B cell (primary cell): ENCODE results near the gene SOHLH2. TPM values are rescaled to one million over a fixed set of nuclear protein-coding genes. Genes with fewer than 3 reads are reported as not detected.

Experiments
- ATAC-seq: fragments of 200-7000 bp; cut with Tn5 transposase; one replicate; pipeline ENCODE4 v1.10.0; 2021; ENCODE audit warnings: low read depth, mild to moderate bottlenecking, moderate number of reproducible peaks, moderate library complexity
- CTCF ChIA-PET: fragments of 350-600 bp; sonication (Branson Sonifier 250); formaldehyde crosslinking; loops from one replicate; lab custom pipeline; 2021; ENCODE audit warnings: antibody characterized with exemption, inconsistent platforms; lab: Charles Lee
- POLR2A ChIA-PET: fragments of 350-600 bp; sonication (Branson Sonifier 250); formaldehyde crosslinking; loops from one replicate; lab custom pipeline; 2021; ENCODE audit warnings: antibody characterized with exemption; lab: Charles Lee
- DNase-seq: peaks from one replicate; pipeline ENCODE4 v3.0.0; 2013
- H2AFZ ChIP-seq: 2 replicates; pipeline ENCODE4 v1.6.1; 2012; ENCODE audit warnings: mild to moderate bottlenecking, low read depth, low read length; ENCODE audit not compliant: insufficient read depth, poor library complexity, severe bottlenecking
- H3K27ac ChIP-seq, 2 donors: 1 replicate in 1 of 2; 2 replicates in 1 of 2; pipeline ENCODE4 v1.5.1; 2012 to 2013; ENCODE audit warnings: low read length in 2 of 2, mild to moderate bottlenecking in 2 of 2, moderate library complexity in 1 of 2
- H3K27me3 ChIP-seq, 4 experiments: fragments of 200-600 bp in 1 of 4; sonication (generic) in 1 of 4; replicated peaks in 1 of 4; 1 replicate in 2 of 4; 2 replicates in 2 of 4; pipeline versions ENCODE4 v1.6.1 to v1.7.0; 2013 to 2016; ENCODE audit warnings: low read length in 3 of 4, mild to moderate bottlenecking in 2 of 4, mixed read lengths in 1 of 4, moderate library complexity in 1 of 4; ENCODE audit not compliant: insufficient read depth in 4 of 4, control insufficient read depth in 3 of 4; ENCODE audit errors: control extremely low read depth in 1 of 4
- H3K36me3 ChIP-seq, 2 experiments: replicated peaks in 1 of 2; 1 replicate in 1 of 2; 2 replicates in 1 of 2; pipeline versions ENCODE4 v1.6.1 to v1.7.1; 2013; ENCODE audit warnings: low read length in 1 of 2; ENCODE audit not compliant: insufficient read depth in 2 of 2, control insufficient read depth in 1 of 2; ENCODE audit errors: control extremely low read depth in 1 of 2, extremely low read depth in 1 of 2
- H3K4me1 ChIP-seq, 2 donors: fragments of 200-600 bp in 1 of 2; sonication (generic) in 1 of 2; 1 replicate in 1 of 2; 2 replicates in 1 of 2; pipeline versions ENCODE4 v1.5.1 to v1.6.1; 2013 to 2017; ENCODE audit warnings: low read length in 2 of 2; ENCODE audit not compliant: control insufficient read depth in 2 of 2, insufficient read depth in 2 of 2
- H3K4me2 ChIP-seq: replicated peaks from 2 replicates; pipeline ENCODE3; 2012; ENCODE audit warnings: mild to moderate bottlenecking, low read depth, low read length; ENCODE audit not compliant: poor library complexity, severe bottlenecking
- H3K4me3 ChIP-seq, 5 experiments: fragments of 200-600 bp in 1 of 5; sonication (generic) in 1 of 5; 1 replicate in 3 of 5; 2 replicates in 2 of 5; pipeline versions ENCODE4 v1.5.1 to v1.7.0; 2011 to 2016; ENCODE audit warnings: low read length in 4 of 5, mild to moderate bottlenecking in 4 of 5, low read depth in 2 of 5, control low read depth in 1 of 5, moderate library complexity in 1 of 5; ENCODE audit not compliant: insufficient read depth in 1 of 5; ENCODE audit errors: control extremely low read depth in 1 of 5, extremely low read depth in 1 of 5
- H3K79me2 ChIP-seq: fragments of 200-600 bp; sonication (generic); one replicate; pipeline ENCODE4 v1.6.0; 2016; ENCODE audit warnings: low read length; ENCODE audit not compliant: control insufficient read depth, insufficient read depth
- H3K9ac ChIP-seq: fragments of 200-600 bp; sonication (generic); 2 replicates; pipeline ENCODE4 v1.6.1; 2017; ENCODE audit warnings: mild to moderate bottlenecking, low read length, moderate library complexity
- H3K9me3 ChIP-seq, 3 donors: one replicate each; pipeline versions ENCODE4 v1.6.1 to v1.7.1; 2013; ENCODE audit warnings: low read length in 2 of 3; ENCODE audit not compliant: control insufficient read depth in 2 of 3, insufficient read depth in 1 of 3; ENCODE audit errors: control extremely low read depth in 1 of 3
- H4K20me1 ChIP-seq: 2 replicates; pipeline ENCODE4 v1.6.0; 2012; ENCODE audit warnings: mild to moderate bottlenecking, low read length; ENCODE audit not compliant: insufficient read depth, control insufficient read depth, poor library complexity, severe bottlenecking
- H3K27ac Mint-ChIP-seq: one replicate; pipeline ENCODE4 v1.8.0; 2021; ENCODE audit warnings: mixed read lengths
- H3K27me3 Mint-ChIP-seq: one replicate; pipeline ENCODE4 v1.8.0; 2021; ENCODE audit warnings: mixed read lengths
- H3K4me1 Mint-ChIP-seq: one replicate; pipeline ENCODE4 v1.8.0; 2021; ENCODE audit warnings: mixed read lengths
- H3K4me3 Mint-ChIP-seq: one replicate; pipeline ENCODE4 v1.8.0; 2021; ENCODE audit warnings: mixed read lengths
- H3K9me3 Mint-ChIP-seq: one replicate; pipeline ENCODE4 v1.8.0; 2022; ENCODE audit warnings: mixed read lengths; ENCODE audit not compliant: insufficient read depth
- CTCF ChIP-seq: fragments of 200-600 bp; IDR thresholded peaks from one replicate; pipeline ENCODE4 v1.8.0; 2022; ENCODE audit warnings: antibody characterized with exemption, mild to moderate bottlenecking
- EZH2 ChIP-seq: IDR thresholded peaks from 2 replicates; pipeline ENCODE4 v1.6.1; 2012; ENCODE audit warnings: borderline replicate concordance, low read depth, mild to moderate bottlenecking, moderate library complexity, low read length; ENCODE audit not compliant: insufficient read depth, poor library complexity, severe bottlenecking
- WGBS: methylation state at CpG from one replicate; pipeline ENCODE4 v1.1.5; 2013; ENCODE audit warnings: missing lambda C conversion rate; ENCODE audit not compliant: insufficient coverage; 5-methylcytosine and 5-hydroxymethylcytosine counted together
- intact Hi-C: fragments of 100-400 bp; cut with micrococcal nuclease; formaldehyde crosslinking; loops from one replicate; pipeline ENCODE4 v1.10.0; 2022
- polyA plus RNA-seq: library from polyadenylated mRNA; depleted of rRNA; stranded (reverse); fragments of >200 nt; gene quantifications from 2 replicates; pipeline ENCODE4 v1.2.3, GENCODE V29; 2012
- total RNA-seq, 2 donors: library from RNA; stranded (reverse); fragments of 120-200 nt in 1 of 2; gene quantifications; 1 replicate in 1 of 2; 2 replicates in 1 of 2; pipeline versions ENCODE4 v1.2.3 to v1.2.4, GENCODE V29; 2013 to 2022

The SOHLH2 gene
- total and polyA plus RNA-seq, 2 donors (not counting 1 experiment from before 2014, with no cell fraction given): not detected

GRCh38 chr13:36219883-36220282 is 5.5 kb upstream of the SOHLH2 start:
- H3K79me2 ChIP-seq: no peaks in the 10 kb centered on the region
- CTCF ChIA-PET: no interaction called here
- H3K36me3 ChIP-seq: no peaks in the 10 kb centered on the region
- DNase-seq (no peak), ATAC-seq (no peak)
- Mint-ChIP-seq H3K4me3 (no peak overlapping the region), H3K4me1 (no peaks in the 10 kb centered on the region), H3K27me3 (no peaks in the 10 kb centered on the region), H3K27ac (no peak overlapping the region), H3K9me3 (peaks cover 3% of the 10 kb centered on the region)
- H3K9ac ChIP-seq: no peak overlapping the region
- H3K4me3 ChIP-seq: no peak overlapping the region
- H3K27ac ChIP-seq: no peak overlapping the region
- peaks cover 0 to 2% (median 0%) of the 10 kb centered on the region in 3 donors for H3K9me3 ChIP-seq
- POLR2A ChIA-PET: no interaction called here
- intact Hi-C loops: no loop called here
- TF ChIP-seq CTCF (no peak), EZH2 (no peak)
- H3K4me1 ChIP-seq: no peaks in the 10 kb centered on the region
- no peaks in the 10 kb centered on the region for H3K27me3 ChIP-seq
- no peak overlapping the region for H3K4me2 ChIP-seq
- no peak overlapping the region for H2AFZ ChIP-seq
- H4K20me1 ChIP-seq: no peaks in the 10 kb centered on the region

- ATAC-seq (no peak), DNase-seq (no peak)
- POLR2A ChIA-PET: no interaction called here
- TF ChIP-seq CTCF: no peak
- TF ChIP-seq EZH2: no peak
- Histone ChIP-seq H3K36me3 (no peaks in the 10 kb centered on the region), H3K9ac (no peak overlapping the region), H3K9me3 (peaks cover 0 to 11% (median 0%) of the 10 kb centered on the region in 3 donors), H3K4me3 (no peak overlapping the region), H3K4me2 (no peak overlapping the region), H3K4me1 (no peaks in the 10 kb centered on the region), H4K20me1 (no peaks in the 10 kb centered on the region), H2AFZ (no peak overlapping the region), H3K27ac (no peak overlapping the region), H3K79me2 (no peaks in the 10 kb centered on the region), H3K27me3 (no peaks in the 10 kb centered on the region)
- Mint-ChIP-seq H3K9me3 (peaks cover 3% of the 10 kb centered on the region), H3K4me1 (no peaks in the 10 kb centered on the region), H3K27ac (no peak overlapping the region), H3K27me3 (no peaks in the 10 kb centered on the region), H3K4me3 (no peak overlapping the region)
- WGBS: 89% methylated on average over 1 of the region's 3 CpGs
- CTCF ChIA-PET: no interaction called here
- intact Hi-C loops: no loop called here
These were observed 3.1 kb upstream of the SOHLH2 start for GRCh38 chr13:36217456-36217855.
